IPS DF 19.7 (cell line): Measurements from ENCODE around the gene ITGB3.
A peak's percentile ranks its signal among the peaks of the same experiment; 100 is the strongest.

Experiments used
- DNase-seq: peaks from one replicate; pipeline ENCODE4 v3.0.0-alpha.2; 2013; ENCODE audit warnings: low read depth, low spot score

ITGB3 gene

DNA sequence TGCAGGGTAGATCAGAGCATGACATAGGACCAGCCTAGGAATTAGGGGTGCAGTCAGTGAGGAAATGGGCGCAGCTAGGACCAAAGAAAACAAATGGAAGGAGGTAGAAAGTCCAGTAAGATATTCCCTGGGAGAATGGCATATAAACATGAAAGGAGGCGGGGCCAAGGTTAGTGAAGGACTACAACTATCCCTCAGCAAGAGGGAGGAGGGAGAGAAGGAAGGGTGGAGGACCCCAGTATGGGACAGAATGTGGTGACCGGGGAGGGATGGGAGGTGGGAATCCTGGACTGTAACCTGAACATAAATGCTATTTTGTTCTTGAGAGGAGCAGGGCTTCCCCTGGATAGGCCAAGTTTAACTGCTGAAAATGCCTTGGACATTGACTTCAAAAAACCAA, 22.8 kb downstream of the ITGB3 start:
- DNase-seq = no peak

DNA sequence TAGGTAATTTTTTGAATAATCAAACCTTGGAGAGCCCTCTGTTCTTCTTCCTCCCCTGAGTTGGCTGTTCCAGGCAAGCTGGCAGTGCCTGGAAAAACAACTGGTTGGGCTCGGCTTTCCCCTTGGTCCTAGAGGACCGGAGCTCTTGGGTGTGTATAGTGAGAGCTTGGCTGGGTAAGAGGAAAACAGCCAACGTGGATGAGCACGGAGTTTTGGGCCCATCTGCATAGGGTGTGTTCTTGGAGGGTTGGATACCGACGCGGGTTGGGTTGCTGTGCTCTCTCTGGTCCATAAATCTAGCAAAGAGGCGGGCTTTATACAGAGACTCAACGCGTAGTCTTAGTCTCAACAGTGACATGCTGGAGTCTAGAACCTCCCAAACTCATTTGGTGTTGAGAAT, 23.2 kb downstream of the ITGB3 start:
- peak; percentile 56 for DNase-seq

DNA sequence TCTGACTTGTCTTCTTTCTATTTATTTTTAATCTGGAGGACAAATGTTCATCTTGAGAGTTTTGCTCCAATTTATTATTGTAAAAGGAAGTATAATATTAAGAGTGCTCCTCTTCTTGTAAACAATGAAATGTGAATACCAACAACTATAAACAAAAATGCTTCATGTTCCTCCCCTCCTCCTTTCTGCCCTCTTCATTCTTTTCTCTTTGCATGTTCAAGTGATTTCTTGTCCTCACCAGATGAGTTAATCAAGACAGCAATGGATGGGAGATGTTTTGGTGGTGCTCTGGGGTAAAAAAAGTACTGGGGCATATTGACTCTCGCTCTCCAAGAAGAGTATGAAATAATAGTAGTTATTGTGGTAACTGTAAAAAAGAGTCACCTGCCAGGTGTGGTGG, 24.3 kb downstream of the ITGB3 start:
- DNase-seq = no peak

DNA sequence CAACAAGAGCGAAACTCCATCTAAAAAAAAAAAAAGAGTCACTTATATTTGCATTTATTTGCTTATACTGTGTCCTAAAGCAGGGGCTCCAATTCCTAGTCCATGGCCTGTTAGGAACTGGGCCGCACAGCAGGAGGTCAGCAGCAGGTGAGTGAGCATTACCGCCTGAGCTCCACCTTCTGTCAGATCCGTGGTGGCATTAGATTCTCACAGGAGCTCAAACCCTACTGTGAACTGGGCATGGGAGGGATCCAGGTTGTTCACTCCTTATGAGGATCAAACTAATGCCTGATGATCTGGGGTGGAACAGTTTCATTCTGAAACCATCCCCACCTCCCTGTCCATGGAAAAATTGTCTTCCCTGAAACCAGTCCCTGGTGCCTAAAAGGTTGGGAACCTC, 24.9 kb downstream of the ITGB3 start:
- no peak for DNase-seq

DNA sequence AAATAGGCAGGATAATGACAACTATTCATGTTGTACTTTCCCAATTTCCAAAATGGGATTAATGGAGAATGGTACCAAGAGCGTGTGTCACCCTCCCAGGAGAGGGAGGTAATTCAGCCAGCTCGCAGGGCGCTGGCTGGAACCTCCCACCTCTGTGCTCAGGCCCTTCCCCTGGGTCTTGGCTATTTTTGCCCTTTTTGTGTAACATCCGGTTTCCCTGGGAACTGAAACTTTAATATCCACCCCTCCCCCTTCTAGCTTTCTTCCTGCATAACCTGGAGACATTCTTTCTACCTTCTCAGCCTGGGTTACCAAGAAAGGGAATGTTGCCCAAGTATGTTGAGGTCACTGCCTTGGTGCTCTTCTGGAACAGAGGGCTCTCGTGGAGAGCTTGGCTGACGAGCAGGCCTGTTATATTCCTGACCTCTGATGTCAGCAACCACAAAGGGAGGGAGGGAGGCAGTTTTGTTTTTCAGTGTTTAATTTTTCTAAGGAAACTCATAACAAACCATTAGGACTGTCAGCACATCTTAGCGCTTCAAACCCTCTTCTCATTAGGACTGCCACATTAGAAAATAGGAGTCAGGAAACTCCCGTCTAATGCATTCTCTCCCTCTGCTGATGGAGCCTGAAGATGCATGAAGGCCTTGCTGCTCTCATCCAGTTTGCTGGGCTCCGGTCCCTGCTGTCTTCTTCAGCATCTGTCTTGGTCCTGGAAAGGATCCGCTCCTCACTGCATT, 25.6 kb downstream of the ITGB3 start:
- no peak for DNase-seq

DNA sequence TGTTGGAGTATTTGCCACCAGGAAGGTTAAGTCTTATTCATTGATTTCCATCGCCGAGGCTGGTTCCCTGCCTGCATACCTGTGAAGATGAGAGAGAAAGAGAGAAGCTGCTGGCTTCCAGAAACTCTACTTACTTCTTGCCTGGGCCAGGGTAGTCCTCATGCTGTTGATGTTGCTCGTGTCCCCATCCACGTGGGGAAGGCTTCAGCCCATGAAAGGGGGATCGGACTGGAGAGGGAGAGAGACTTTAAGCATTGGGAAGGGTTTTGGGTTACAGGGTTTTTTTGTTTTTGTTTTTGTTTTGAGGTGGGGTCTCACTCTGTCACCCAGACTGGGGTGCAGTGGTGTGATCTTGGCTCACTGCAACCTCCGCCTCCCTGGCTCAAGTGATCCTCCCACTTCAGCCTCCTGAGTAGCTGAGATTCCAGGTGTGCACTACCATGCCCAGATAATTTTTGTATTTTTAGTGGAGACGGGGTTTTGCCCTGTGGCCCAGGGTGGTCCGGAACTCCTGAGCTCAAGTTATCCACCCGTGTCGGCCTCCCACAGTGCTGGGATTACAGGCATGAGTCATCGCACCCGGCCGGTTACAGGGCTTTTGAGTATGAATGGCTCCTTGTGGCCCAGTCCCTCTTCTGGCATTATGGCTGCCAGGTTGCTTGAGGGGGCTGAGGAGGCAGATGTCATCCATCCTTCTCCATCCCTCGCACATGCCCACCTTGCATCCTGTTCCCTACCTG, 26.6 kb downstream of the ITGB3 start:
- no peak for DNase-seq

DNA sequence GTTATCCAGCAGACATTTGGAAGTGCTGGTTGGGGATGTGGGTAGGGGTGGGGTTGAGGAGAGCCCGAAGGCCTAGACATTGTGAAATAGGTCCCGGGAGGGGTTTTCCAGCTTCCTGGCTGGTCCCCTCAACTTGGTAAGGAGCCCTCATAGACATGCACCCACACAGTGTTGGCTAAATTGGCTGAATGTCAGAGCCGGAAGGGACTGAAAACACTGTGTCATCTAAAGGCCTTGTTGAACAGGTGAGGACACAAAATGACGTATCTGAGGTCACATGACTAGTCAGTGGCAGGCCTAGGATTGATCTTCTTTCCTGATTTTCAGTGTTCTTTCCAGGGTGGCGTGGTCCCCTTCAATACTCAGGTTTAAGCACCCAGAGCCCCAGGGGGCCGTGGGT, 27.6 kb downstream of the ITGB3 start:
- no peak for DNase-seq

DNA sequence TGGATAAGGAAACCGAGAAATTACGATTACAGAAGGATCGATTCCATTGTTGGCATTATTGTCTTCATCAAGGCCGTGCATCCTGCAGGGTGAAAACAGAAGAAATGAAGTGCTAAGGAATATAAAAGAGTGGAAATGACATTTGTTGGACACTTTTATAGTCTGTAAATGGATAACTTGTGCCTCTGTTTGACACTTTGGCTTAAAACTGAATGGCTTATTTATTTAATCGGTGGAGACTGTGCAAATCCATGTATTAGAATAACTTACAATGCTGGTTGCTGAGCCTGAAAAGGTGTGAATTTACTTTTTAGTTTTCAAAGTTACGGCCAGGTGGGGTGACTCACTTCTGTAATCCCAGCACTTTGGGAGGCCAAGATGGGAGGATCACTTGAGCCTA, 31.4 kb downstream of the ITGB3 start:
- DNase-seq = no peak

DNA sequence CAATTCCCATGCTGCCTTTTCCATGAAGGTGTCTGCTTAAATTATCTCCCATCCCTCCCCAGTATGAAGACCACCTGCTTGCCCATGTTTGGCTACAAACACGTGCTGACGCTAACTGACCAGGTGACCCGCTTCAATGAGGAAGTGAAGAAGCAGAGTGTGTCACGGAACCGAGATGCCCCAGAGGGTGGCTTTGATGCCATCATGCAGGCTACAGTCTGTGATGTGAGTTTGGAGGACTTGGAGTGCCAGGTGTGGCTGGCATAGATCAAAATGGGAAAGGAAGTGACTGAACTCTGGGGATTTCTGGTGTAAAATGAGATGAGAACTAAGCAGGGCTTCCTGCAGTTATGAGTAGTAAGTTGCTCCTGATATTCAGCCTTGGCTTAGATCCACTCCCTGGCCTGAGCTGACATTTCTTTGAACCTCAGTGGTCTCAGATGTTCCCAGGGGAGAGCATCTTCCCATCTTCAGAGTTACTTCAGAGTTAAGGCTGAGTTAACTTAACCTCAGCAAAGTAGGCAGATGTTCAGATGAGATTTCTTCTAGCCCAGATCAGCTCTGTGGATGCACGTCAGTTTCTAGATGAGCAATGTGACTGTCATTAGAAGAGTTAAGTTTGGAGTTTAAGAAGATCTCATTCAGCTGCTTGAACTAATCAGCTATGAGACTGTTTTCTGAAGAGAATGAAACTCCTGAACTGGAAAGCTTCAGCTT, 32.7 kb downstream of the ITGB3 start:
- no peak for DNase-seq

DNA sequence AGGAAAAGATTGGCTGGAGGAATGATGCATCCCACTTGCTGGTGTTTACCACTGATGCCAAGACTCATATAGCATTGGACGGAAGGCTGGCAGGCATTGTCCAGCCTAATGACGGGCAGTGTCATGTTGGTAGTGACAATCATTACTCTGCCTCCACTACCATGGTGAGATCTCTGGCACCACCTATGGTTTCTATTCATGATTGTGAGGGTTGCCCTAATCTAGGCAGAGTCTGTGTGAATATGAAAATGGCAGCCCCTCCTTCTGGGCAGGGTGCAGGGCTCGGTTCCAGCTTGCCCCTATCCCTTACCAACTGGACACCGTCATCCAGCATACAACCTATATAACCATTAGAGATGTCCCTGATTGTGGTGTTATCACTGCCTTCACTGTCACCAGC, 33.4 kb downstream of the ITGB3 start:
- DNase-seq = no peak

DNA sequence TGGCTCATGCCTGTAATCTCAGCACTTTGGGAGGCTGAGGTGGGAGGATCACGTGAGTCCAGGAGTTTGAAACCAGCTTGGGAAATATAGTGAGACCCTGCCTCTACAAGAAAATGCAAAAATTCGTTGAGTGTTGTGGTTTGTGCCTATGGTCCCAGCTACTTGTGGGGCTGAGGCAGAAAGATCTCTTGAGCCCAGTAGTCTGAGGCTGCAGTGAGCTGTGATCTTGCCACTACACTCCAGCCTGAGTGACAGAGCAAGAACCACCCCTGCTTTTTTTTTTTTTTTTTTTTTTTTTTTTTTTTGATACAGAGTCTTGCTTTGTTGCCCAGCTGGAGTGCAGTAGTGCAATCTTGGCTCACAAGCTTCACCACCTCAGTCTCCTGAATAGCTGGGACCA, 34.0 kb downstream of the ITGB3 start:
- DNase-seq = no peak

DNA sequence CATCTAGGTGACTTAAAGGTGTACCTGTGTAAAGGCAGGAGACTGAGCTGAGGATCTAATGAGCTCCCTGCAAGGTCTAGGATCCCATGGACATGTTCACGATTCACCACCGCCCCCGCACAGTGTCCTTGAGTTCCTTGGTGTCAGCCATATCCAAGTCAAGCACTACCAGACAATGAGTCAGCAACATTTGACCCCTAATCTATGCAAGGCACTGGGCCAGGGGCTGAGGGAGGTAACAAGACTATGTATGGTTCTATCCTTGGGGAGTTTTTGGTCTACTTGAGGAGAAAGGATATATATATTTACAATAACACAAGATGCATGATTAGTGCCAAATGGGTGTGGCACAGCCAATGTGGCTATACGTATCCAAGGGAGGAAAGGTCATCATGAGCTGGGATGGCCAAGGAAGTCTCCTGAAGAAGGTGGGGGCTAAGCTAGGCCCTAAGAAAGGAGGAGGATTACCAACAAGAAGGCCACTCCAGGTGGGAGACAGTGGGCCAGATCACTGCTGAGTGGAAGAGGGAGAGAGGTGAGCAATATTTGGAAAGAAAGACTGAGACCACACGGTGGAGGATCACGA, 35.0 kb downstream of the ITGB3 start:
- DNase-seq = no peak

DNA sequence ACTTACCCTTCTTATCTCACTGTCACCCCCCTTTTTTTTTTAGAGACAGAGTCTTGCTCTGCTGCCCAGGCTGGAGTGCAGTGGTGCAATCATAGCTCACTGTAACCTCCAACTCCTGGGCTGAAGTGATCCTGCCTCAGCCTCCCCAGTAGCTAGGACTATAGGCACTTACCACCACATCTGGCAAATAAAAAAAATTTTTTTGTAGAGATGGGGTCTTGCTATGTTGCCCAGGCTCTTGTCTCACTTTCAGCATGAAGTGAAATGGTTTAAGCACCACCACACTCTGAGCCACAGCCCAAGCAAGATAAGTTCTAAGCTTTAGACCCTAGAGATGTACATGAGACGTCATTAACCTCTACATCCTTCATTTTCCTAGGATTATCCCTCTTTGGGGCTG, 35.7 kb downstream of the ITGB3 start:
- DNase-seq = no peak

DNA sequence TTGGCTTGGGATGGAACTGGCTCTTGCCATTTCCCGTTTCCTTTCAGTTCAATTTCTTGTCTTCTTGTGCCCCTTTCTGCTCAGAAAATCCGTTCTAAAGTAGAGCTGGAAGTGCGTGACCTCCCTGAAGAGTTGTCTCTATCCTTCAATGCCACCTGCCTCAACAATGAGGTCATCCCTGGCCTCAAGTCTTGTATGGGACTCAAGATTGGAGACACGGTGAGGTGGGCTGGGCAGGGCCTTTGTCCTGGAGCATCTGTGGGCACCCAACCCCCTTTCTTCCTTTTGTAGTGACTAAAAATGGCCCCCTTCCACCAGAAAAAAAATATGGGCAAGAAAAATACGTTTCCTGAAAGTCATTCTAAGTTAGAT, 37.2 kb downstream of the ITGB3 start:
- no peak for DNase-seq

DNA sequence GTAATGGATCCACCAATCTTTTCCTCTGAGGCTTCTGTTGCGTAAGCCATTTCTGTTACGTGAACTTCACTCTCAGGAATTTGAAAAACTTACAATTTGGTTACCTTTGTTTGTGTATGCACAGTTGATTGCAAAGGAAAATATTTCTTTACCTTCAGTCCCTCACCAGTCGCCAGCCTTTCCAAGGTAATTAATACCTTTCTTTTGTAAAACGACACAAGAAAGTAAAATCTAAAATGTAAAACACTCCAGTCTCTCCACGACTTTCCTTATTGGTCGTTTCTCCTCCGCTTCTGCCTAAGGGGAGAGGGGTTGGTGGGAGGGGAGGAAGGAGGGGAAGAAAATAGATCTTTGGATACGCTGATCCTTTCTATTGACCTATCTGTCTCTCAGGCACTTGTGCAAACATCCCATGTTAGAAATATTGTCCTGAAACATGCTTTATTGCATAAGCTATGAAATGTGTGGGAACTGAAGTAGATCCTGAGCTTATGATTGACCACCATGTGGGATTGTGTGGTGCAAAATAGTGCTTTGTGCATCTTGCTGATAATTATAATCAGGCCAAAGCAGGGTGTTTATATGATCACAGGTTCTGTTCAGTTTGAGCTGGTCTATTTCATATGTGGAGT, 37.7 kb downstream of the ITGB3 start:
- no peak for DNase-seq

DNA sequence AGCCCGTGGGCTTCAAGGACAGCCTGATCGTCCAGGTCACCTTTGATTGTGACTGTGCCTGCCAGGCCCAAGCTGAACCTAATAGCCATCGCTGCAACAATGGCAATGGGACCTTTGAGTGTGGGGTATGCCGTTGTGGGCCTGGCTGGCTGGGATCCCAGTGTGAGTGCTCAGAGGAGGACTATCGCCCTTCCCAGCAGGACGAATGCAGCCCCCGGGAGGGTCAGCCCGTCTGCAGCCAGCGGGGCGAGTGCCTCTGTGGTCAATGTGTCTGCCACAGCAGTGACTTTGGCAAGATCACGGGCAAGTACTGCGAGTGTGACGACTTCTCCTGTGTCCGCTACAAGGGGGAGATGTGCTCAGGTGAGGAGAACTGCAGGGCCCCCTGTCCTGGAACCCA, 38.6 kb downstream of the ITGB3 start:
- no peak for DNase-seq

DNA sequence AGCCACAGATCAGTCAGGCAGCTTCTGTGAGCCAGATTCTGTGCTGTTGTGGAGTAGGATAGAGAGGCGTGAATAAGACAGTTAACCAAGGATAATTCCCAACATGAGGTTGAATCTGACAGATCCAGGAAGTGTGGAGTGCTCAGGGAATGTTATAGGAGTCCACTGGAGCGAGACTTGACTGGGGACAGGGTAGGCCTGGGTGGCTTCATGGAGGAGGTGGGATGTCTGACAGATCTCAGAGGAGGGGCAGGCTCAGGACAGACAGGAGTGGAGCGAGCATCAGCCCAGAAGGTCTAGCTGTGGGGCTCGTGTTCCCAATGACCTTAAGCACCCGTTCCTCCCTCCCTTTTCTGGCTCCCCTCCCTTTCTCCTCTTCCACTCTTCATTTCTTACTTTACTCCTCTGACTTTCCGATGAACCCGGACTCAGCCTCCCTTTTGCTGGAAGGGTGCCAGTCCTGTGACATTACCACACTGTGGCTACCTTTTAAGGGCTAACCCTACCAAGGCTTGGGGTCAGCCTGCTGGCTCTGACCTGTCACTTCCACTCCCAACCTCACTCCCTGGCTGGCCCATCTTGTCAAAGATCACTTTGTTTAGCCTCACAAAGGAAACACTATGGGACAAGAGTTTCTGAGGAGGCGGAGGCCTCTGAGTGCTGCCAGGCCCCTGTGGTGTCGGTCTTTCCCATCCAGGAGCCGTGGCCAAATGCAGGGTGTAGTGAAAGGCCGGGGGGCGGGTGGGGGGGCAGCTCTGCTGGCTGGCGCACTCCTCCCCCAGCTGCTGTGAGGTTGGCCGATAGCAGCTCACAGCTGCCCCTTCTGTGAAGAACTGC, 41.6 kb downstream of the ITGB3 start:
- DNase-seq = no peak

DNA sequence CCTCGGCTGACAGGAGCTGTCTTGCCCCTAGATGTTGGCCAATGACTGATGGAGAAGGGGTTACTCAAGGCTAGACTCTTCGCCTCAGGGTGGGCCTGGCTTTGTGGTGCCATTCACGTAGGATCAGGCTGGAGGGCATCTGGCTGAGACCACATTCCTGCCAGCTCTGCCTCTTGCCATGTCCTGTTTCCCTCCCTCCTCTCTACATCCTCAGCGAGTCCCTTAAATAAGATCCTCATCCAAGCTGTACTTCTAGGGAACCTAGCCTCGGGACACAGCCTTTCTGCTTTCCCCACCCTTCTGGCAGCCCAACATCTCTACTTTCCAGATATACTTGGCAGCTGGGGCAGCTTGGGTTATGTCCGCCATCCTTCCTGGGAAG, 42.2 kb downstream of the ITGB3 start:
- no peak for DNase-seq

DNA sequence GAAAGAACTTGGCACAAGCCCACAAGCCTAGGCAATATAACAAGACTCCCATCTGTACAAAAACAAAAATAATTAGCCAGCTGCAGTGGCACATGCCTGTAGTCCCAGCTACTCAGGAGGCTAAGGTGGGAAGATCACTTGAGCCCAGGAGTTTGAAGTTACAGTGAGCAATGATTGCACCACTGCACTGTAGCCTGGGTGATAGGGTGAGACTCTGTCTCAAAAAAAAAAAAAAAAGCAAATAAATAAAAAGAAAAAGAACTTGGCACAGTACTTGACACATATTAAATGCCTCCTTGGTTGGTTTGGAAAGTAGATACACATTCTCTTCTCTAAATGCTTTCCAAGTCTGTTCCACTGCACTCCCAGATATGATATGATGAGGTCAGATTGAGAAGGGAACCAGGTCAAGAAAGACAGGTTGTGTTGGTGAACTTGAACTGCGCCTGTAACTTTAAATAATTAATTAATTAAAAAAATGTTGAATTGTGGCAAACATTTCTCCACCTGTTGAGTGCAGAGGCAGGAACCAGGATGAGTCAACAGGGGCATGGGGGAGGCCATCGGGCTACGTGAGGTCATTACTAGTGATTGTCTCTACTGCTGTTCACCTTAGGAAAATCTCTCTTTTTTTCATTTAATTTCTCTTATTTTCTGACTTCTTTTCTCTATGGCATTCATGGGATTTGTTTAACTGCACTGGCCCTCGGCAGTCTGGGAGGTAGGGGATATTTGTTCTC, 44.2 kb downstream of the ITGB3 start:
- no peak for DNase-seq

DNA sequence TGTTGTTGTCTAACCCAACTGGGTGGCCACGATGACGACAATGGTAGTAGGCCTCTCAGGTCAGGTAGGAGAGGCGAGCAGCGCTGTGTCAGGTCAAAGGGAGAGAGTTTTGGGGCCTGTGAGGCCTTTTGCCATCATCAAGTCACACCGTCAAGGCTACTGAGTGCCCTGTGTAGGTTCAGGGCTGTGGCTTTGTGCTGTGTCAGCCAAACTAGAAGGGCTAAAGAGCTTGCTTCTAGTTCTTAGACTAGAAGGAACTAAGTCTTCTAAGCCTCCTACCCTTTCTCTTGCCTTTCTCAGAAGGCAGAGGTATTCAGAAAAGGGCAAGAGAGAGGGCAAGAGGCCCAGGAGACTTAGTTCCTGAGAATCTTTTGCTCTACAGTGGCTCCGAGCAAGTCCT, 45.1 kb downstream of the ITGB3 start:
- DNase-seq = no peak
